ENCODE results near the gene GIPR.

DNA sequence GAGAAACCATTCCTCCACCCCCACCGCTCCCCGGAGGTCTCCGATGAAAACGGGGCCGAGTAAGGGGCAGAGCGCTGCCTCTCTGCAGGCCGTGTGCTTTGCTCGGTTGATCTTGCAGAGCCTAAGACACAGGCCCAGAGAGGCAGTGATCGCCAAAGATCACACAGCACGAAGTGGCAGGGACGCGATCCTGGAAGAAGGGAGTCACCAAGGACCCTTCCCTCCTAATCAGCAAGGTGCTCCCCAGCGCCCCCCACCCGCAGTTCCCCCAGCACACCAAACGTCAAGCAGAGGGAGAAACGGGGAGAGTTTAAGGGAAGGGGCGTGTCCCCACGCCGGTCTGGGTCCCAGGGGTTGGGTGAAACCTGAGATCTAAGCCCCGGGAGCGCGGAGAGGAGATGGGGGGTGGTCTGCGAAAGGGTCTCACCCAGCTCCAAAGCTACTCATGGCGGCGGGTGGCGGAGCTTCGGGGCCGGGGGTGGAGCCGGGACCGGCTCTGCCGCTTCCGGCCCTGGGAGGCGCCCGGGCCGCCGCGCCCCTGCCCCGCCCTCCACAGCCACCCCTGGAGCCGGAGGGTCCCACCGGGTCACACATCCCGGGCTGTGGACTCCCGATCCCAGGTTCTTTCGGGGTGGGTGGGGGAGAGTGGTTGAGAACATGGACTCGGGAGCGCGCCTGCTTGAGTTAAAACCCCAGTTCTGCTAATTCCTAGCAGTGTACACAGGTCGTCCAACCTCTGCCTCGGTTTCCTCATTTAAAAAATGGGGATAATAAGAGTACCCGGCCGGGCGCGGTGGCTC, 28.9 kb upstream of the GIPR start, which contains the start of gene EML2:
- TF ChIP-seq, protein P1, sequence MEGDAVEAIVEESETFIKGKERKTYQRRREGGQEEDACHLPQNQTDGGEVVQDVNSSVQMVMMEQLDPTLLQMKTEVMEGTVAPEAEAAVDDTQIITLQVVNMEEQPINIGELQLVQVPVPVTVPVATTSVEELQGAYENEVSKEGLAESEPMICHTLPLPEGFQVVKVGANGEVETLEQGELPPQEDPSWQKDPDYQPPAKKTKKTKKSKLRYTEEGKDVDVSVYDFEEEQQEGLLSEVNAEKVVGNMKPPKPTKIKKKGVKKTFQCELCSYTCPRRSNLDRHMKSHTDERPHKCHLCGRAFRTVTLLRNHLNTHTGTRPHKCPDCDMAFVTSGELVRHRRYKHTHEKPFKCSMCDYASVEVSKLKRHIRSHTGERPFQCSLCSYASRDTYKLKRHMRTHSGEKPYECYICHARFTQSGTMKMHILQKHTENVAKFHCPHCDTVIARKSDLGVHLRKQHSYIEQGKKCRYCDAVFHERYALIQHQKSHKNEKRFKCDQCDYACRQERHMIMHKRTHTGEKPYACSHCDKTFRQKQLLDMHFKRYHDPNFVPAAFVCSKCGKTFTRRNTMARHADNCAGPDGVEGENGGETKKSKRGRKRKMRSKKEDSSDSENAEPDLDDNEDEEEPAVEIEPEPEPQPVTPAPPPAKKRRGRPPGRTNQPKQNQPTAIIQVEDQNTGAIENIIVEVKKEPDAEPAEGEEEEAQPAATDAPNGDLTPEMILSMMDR (IDR thresholded peaks at IDR 0.05): peak in 1 of 7 experiments; percentile 5
- TF ChIP-seq POLR2AphosphoS5 (IDR thresholded peaks at IDR 0.05) (peak in 1 of 3 donors; percentile 6), POLR2A (IDR thresholded peaks at IDR 0.05) (no peak)
